Gastroesophageal sphincter (tissue), 4 donors: Measurements from ENCODE around the gene AKR7A2. TPM values are rescaled to one million over a fixed set of nuclear protein-coding genes. Genes with fewer than 3 reads are reported as not detected.

Experiments used
- ATAC-seq: fragments of 150-250 bp; one replicate; pipeline ENCODE4 v1.9.1; 2016; ENCODE audit warnings: mild to moderate bottlenecking, moderate library complexity
- H3K27ac ChIP-seq, 4 donors: fragments of 200-600 bp; sonication (generic) in 3 of 4; 1 replicate in 3 of 4; 2 replicates in 1 of 4; pipeline ENCODE4 v1.5.1; 2016 to 2019
- H3K27me3 ChIP-seq: fragments of 200-600 bp; sonication (generic); one replicate; pipeline ENCODE4 v1.5.1; 2019
- H3K36me3 ChIP-seq, 2 donors: fragments of 200-600 bp; sonication (generic); one replicate each; pipeline ENCODE4 v1.5.1; 2019; ENCODE audit warnings: control low read depth in 1 of 2
- H3K4me1 ChIP-seq, 3 donors: fragments of 200-600 bp; sonication (generic); 1 replicate in 2 of 3; 2 replicates in 1 of 3; pipeline ENCODE4 v1.5.1; 2016 to 2019; ENCODE audit warnings: control low read depth in 2 of 3
- H3K4me3 ChIP-seq, 2 donors: fragments of 200-600 bp; sonication (generic); one replicate each; pipeline ENCODE4 v1.5.1; 2019; ENCODE audit warnings: mild to moderate bottlenecking in 1 of 2, moderate library complexity in 1 of 2
- H3K9me3 ChIP-seq, 3 donors: fragments of 200-600 bp; sonication (generic); one replicate each; pipeline ENCODE4 v1.5.1; 2017 to 2019; ENCODE audit warnings: control low read depth in 2 of 3
- EP300 ChIP-seq: sonication (generic); formaldehyde crosslinking; IDR thresholded peaks from one replicate; pipeline ENCODE4 v1.6.1; 2017; ENCODE audit warnings: antibody characterized with exemption, mild to moderate bottlenecking
- POLR2A ChIP-seq, 2 donors: fragments of 450-650 bp; IDR thresholded peaks; one replicate each; pipeline ENCODE4 v1.6.1; 2017; ENCODE audit warnings: antibody characterized with exemption in 2 of 2, mild to moderate bottlenecking in 2 of 2, moderate library complexity in 1 of 2
- POLR2AphosphoS5 ChIP-seq: sonication (generic); formaldehyde crosslinking; IDR thresholded peaks from one replicate; pipeline ENCODE4 v1.6.1; 2017; ENCODE audit warnings: antibody characterized with exemption
- WGBS, 2 donors: methylation state at CpG; one replicate each; pipeline ENCODE4 v1.1.5; 2018; ENCODE audit warnings: low coverage in 1 of 2; 5-methylcytosine and 5-hydroxymethylcytosine counted together
- total RNA-seq, 4 donors: library from RNA; depleted of rRNA; stranded (reverse); fragments of >200 nt; gene quantifications; one replicate each; pipeline ENCODE4 v1.1.0, GENCODE V29; 2016
- TF ChIP-seq, protein P1 (sequence below), 4 experiments: fragments of 200-600 bp in 2 of 4; fragments of 450-650 bp in 2 of 4; sonication (generic) in 1 of 4; IDR thresholded peaks; one replicate each; pipeline ENCODE4 v1.5.1; 2017 to 2019; ENCODE audit warnings: antibody characterized with exemption in 4 of 4, mild to moderate bottlenecking in 2 of 4, moderate library complexity in 2 of 4

Gene AKR7A2
- total RNA-seq, 4 donors from 2014 or later, result 58.2 to 77.2 (median 63.7) TPM

DNA sequence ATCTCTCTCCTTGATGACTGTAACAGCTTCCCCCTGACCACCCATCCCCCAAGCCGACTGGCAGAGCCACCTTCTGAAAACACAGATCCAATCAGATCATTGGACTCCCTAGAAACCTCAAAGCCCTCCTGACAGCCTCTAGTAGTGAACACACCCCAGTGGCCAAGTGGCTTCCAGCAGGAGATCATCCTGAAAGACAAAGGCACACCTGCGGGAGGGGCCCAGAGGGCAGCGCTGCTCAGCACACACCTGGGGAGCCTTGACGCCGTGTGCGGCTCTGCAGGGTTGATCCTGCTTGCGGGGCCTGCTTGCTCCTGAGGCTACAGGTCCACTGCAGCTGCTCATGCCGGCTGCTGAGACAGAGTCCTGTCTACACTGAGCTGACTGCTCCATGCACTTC, 41.7 kb upstream of the AKR7A2 start:
- H3K4me3 ChIP-seq, result no peak overlapping the region

DNA sequence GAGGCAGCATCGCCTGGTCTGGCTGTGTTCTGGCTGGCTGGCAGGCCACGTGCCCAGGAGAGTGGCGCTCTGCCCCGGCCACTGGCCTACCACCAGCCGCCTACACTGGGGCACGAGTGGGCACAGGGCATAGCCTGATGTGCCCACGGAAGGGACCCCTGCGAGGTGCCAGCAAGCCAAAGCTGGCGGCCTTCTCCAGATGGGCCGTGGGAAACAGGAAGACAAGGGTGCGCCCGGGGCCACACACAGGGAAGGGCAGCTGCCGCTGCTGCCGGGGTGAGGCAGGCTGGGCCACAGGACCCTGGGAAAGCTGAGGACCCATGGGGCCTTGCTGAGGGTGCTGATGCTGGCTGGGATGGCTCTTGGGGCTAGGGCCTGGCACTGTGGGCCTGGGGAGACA, 40.9 kb upstream of the AKR7A2 start:
- H3K27ac ChIP-seq, result peak overlapping the region in 3 of 4 donors; percentile 12 to 74 (median 46)
- WGBS, 2 donors, result 100% methylated on average over 1 of the region's 14 CpGs; no CpG with 5 or more reads in 1 of the 2 donors
- H3K27me3 ChIP-seq, result no peaks in the 10 kb centered on the region
- ATAC-seq, result no peak
- no peak overlapping the region for H3K4me3 ChIP-seq
- TF ChIP-seq, protein P1, sequence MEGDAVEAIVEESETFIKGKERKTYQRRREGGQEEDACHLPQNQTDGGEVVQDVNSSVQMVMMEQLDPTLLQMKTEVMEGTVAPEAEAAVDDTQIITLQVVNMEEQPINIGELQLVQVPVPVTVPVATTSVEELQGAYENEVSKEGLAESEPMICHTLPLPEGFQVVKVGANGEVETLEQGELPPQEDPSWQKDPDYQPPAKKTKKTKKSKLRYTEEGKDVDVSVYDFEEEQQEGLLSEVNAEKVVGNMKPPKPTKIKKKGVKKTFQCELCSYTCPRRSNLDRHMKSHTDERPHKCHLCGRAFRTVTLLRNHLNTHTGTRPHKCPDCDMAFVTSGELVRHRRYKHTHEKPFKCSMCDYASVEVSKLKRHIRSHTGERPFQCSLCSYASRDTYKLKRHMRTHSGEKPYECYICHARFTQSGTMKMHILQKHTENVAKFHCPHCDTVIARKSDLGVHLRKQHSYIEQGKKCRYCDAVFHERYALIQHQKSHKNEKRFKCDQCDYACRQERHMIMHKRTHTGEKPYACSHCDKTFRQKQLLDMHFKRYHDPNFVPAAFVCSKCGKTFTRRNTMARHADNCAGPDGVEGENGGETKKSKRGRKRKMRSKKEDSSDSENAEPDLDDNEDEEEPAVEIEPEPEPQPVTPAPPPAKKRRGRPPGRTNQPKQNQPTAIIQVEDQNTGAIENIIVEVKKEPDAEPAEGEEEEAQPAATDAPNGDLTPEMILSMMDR (IDR thresholded peaks at IDR 0.05), result no peak
- TF ChIP-seq EP300 (no peak), POLR2A (IDR thresholded peaks at IDR 0.05) (no peak), POLR2AphosphoS5 (no peak)
- no peaks in the 10 kb centered on the region for H3K9me3 ChIP-seq
- H3K4me1 ChIP-seq, result peaks cover 0 to 67% (median 7%) of the 10 kb centered on the region in 3 donors
- peaks cover 0 to 99% of the 10 kb centered on the region in 2 donors for H3K36me3 ChIP-seq

More for the DNA sequence above, 41.7 kb upstream of the AKR7A2 start:
- peak overlapping the region in 3 of 4 donors; percentile 12 to 74 (median 46) for H3K27ac ChIP-seq
- TF ChIP-seq POLR2A (IDR thresholded peaks at IDR 0.05) (no peak), EP300 (no peak), POLR2AphosphoS5 (no peak)
- TF ChIP-seq, protein P1 (IDR thresholded peaks at IDR 0.05), result no peak
- no peak for ATAC-seq
- WGBS, 2 donors, result 70% methylated on average over 7 of the region's 8 CpGs; no CpG with 5 or more reads in 1 of the 2 donors
- no peaks in the 10 kb centered on the region for H3K27me3 ChIP-seq
- peaks cover 0 to 60% (median 7%) of the 10 kb centered on the region in 3 donors for H3K4me1 ChIP-seq
- H3K9me3 ChIP-seq, result no peaks in the 10 kb centered on the region
- H3K36me3 ChIP-seq, result peaks cover 0 to 92% of the 10 kb centered on the region in 2 donors

DNA sequence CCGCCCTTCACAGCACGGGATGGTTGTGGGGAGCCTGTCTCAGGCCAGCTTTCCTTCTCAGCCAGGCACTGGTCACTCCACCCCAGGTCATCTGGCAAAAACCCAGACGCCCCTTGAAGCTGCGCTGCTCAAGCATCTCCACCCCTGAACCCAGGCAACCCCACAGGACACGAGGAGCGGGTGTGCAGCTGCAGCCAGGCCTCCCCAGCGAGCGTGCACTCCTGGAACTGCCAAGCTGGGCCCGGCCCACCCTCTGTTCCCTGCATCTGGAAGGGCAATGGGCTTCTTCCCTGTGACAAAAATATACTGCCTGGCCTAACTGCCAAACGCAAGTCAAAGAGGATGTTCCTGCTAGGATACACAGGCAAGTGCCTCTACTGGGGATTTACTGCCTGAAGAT, 39.9 kb upstream of the AKR7A2 start:
- Histone ChIP-seq H3K36me3 (peaks cover 0 to 96% of the 10 kb centered on the region in 2 donors), H3K4me1 (peaks cover 0 to 77% (median 7%) of the 10 kb centered on the region in 3 donors), H3K9me3 (no peaks in the 10 kb centered on the region), H3K4me3 (no peak overlapping the region), H3K27ac (peak overlapping the region in 3 of 4 donors; percentile 12 to 74 (median 46)), H3K27me3 (no peaks in the 10 kb centered on the region)
- TF ChIP-seq POLR2A (IDR thresholded peaks at IDR 0.05) (no peak), POLR2AphosphoS5 (no peak), EP300 (no peak)
- TF ChIP-seq, protein P1 (IDR thresholded peaks at IDR 0.05), result no peak
- ATAC-seq, result peak; percentile 54
- no CpG with 5 or more reads among the region's 10 CpGs for WGBS, 2 donors

DNA sequence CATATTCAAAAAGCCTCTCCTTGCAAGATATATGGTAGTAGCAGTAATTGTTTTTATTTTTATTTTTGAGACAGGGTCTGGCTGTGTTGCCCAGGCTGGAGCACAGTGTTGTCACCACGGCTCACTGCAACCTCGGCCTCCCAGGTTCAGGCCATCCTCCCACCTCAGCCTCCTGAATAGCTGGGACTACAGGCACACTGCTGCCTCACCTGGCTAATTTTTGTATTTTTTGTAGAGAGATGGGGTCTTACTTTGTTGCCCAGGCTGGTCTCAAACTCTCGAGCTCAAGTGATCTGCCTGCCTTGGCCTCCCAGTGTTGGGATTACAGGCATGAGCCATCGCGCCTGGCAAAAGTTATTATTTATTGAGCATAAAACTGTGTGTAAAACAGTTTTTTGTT, 38.6 kb upstream of the AKR7A2 start:
- H3K9me3 ChIP-seq, result no peaks in the 10 kb centered on the region
- H3K27ac ChIP-seq, result no peak overlapping the region
- H3K4me3 ChIP-seq, result no peak overlapping the region
- 96 to 100% methylated on average over 1 to 5 of the region's 5 CpGs for WGBS, 2 donors
- H3K4me1 ChIP-seq, result peaks cover 0 to 83% (median 7%) of the 10 kb centered on the region in 3 donors
- ATAC-seq, result no peak
- no peak for TF ChIP-seq POLR2AphosphoS5
- no peak for TF ChIP-seq EP300
- H3K27me3 ChIP-seq, result no peaks in the 10 kb centered on the region
- H3K36me3 ChIP-seq, result peaks cover 0 to 86% of the 10 kb centered on the region in 2 donors

DNA sequence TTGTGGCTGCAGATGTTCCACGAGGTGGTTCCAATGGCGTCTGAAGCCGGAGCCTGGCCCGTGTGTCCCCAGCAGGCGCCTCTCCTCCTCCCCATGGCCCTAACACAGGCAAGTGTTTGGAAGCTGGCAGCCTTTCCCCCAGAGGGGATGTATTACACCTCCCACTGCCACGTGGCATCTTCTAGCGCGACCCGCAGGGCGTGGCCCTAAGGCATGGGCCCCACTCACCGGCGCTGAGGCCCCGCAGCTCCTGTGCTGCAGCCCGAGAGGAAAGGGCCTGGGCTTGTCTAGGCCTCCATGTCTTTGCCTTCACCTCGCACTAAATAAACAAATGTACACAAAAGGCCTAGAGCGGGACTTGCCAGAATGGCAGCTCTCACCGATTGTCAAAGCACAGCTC, 38.1 kb upstream of the AKR7A2 start:
- TF ChIP-seq, protein P1 (IDR thresholded peaks at IDR 0.05), result no peak
- no peak for TF ChIP-seq POLR2AphosphoS5
- TF ChIP-seq POLR2A (IDR thresholded peaks at IDR 0.05), result no peak
- TF ChIP-seq EP300, result no peak
- ATAC-seq, result no peak
- Histone ChIP-seq H3K36me3 (peaks cover 0 to 86% of the 10 kb centered on the region in 2 donors), H3K27me3 (no peaks in the 10 kb centered on the region), H3K4me1 (peaks cover 0 to 87% (median 7%) of the 10 kb centered on the region in 3 donors), H3K4me3 (no peak overlapping the region), H3K9me3 (no peaks in the 10 kb centered on the region), H3K27ac (peak overlapping the region in 1 of 4 donors; percentile 36)
- 86 to 97% methylated on average over 6 of the region's 17 CpGs for WGBS, 2 donors
